ENCODE measurements around the gene FAM149A.

Gene FAM149A

DNA sequence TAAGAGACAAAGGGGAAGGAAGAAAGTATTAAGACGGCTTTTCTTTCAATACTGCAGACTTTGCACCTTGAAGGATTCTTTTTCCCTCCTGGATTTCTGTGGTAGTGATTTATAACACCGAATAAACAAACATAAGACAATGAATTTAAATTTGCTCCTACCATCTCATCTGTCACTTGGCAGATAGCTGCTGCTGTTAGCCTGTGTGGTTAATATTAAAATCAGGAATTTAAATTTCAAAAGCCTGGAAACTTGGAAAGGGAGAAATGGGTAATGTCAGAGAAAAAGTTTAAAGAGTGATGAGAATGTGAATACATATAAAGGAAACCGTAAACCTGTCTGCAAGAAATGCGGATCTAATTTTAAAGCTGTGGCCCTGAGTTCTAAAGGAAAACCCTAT lies 3.4 kb downstream of the FAM149A start:
- DNase-seq: no peak

DNA sequence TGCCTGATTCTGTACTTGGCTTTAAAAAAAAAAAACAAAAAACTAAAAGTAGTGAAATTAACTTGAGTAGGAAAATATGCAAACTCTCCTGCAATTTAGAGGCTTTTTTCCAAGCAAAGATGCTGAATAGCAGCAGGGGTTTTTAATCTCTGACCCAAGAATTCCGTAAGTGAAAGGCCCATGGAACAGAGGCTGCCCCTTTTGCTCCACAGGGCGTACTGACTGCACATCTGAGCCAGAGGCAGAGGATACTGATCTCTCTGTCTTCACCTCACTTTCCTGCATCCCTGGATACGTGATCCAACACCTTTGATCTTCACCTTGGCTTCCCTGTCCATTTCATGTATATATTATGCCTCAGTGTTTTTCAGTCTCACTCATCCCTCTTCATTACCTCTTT lies 3.9 kb downstream of the FAM149A start:
- no peak for DNase-seq

DNA sequence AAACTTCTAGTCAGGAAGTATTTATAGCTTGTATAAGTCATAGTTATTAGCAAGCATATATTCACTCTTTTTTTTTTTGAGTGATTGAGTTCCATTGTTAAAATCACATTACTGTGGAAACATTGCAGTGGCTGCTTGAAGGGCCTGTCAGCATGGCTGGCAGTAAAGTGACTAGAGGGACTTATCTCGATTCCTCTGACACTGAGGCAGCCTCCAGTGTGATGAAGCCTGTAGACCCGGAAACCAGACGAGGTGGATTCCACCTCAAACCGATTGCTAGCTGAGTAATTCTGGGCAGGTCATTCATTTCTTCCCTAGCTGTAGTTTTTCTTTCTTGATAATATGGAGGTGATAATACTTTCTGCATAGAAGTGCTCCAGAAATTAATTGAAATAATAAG lies 4.7 kb downstream of the FAM149A start:
- no peak for DNase-seq

DNA sequence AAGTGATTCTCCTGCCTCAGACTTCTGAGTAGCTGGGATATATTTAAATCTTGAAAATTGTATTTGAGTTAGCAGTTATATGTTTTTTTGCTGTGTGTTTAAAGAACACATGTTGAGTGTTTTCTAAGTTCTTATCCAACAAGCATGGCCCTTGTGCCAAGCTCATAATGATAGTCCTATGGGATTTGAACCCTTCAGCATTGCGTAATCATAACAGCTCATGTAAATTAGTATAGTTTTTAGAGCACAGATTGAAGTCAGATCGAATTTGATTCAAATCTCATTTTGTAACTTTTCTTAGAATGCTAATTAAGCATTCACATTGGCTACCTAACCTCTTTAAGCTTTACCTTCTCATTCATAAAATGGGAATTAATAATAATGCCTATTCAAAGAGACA lies 12.2 kb downstream of the FAM149A start:
- DNase-seq: no peak

DNA sequence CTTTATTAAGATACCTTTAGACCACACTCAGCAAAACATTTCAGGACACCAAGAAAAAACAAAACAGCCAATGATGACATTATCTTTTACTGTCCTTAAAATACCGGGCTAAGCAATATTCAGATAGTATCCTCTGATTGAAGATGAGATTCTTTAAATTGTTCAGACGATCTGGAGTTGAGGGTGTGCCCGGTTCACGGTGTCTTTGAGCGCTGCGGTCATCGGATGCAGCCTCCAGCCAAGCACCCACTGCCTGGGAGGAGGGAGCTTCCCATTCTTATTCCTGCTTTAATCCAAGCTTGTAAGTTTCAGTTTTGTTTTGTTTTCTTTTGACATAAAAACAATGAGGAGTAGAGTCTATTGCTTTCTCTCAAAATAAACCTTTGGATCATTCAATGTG lies 14.1 kb downstream of the FAM149A start:
- DNase-seq: no peak

DNA sequence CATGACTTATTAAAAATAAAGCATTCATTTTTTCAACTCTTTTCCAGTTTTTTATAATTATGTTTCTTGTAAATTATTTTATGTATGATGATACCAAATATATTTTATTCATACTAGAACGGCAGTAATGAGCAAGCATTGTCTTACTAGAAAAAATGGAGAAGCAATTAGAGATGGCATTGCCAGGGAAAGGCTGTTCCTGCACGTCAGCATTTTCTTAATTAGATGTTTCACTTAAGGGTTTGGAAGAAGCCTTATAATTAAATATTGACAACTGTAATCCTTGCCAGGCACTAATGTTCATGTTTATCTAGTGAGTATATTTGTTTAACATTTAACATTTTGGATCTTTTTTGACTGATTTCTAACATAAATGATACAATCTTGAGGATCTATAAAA lies 16.6 kb downstream of the FAM149A start:
- no peak for DNase-seq

DNA sequence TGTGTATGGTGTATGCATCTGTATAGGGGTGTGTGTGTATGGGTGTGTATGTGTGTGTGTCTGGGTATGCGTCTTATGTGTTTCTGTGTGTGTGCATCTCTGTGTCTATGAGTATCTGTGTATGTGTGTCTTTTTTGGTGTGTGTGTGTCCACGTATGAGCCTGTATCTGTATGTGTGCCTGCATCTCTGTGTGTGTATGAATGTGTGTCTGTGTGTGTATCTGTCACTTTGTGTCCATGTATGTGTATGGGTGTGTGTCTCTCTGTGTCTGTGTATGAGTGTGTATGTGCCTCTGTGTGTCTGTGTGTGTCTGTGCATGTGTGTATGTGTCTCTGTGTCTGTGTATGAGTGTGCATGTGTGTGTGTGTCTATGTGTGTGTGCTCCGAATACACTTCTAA lies 24.3 kb downstream of the FAM149A start:
- DNase-seq: no peak

DNA sequence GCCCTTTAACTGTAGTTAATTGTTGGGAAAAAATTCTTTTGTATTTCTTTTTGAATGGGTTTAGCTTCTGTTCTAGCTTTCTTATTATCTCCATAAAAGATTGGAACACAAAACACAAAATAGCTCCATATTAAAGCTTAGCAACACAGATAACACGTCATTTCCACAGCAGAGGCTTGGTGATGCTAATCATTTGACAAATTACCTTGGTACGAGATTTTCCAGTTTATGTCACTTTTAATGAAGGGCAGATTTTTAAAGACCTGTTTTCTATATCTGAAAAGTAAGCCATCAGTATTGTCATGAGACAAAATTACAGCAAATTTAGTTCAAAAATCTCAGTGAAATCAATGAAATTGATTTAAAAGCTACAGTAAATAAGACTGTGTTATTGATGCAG lies 27.4 kb downstream of the FAM149A start:
- no peak for DNase-seq

DNA sequence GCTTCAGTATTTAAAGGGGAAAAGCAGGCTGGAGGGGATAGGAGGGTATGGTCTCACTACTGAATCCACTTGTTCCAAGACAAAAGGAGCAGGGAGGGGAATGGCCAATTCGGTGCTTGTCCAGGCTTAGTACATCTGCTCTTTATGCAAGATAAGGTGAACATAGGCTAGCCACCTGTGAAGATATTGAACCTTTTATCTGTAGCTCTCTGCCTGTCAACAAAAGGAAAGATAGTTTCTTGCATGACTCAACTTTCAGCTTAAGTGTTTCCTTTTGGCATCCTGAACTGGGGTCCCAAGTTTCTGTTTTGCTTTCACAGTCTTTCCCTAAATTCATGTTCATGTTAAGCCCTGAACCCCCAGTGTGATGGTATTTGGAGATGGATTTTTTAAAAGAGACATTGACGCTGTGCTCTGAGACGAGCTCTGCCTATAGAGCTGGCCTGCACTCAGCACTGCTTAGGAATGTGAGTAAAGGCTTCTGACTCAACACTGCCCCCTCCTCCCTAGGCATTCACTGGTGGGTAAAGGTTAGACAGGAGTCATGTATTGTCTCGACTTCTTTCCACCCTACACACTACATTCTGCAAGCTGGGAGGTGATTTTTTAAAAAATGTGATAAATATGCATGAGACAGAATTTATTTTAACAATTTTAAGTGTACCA lies 28.2 kb downstream of the FAM149A start:
- DNase-seq: no peak

DNA sequence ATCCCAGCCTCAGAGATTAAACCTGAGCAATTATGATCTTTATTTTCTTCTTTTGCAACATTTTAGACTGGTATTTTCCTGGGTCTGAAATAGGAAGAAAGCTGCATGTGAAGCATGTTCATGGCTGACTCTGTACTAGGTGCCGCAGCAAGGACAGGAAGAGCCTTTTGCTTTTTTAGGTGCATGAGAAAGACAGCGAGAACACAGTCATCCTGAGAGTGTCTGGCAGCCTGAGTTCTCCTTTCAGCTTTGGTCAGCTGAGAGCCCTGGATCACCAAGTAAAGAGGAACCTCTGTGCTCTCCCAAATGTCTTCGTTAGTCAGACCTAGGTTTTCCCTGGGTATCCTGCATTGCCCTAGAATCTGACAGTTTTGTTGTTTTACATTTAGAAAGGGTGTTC lies 29.8 kb downstream of the FAM149A start:
- DNase-seq: no peak

DNA sequence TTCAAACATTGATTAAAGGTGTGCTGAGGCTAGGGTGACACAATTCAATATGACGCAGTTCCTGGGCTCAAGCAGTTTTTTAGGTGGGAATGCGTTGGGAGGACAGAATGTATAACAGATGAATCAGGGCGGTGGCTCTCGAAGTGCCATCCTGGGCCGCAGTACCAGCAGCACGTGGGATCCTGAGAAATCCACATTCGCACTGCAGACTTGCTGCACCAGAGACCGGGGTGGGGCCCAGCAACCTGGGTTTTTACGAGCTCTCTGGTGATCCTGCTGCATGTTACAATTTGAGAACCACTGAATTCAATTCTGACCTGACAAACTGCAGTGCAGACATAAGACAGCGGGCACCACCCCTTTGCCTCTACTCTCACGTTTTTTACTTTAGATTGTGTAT lies 30.4 kb downstream of the FAM149A start:
- no peak for DNase-seq

DNA sequence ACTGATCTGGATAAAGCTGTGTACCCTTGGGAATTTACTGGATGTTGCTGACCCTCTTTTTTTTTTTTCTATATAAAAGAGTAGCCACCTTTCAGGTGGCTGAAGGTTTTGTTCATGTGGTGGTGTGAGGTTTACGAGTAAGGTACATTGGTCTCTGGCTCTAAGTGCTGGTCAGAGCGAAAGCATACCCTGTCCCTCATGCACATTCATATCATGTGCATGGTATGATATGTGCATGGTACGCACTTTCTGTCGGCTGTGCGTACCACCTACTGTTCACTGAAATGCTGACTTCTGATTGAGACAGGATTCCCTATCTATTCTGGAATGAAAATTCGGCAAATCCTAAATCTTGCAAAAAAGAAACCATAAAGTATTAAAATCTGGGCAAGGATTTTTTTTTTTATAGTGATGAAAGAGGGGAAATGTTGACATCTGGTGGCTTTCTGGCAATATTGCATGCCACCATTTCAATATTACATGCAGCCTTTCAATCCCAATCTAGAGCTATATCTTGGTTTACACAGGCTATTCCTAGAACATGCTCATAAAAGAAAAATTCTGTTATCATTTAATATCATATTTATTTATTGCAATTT lies 32.8 kb downstream of the FAM149A start:
- no peak for DNase-seq

DNA sequence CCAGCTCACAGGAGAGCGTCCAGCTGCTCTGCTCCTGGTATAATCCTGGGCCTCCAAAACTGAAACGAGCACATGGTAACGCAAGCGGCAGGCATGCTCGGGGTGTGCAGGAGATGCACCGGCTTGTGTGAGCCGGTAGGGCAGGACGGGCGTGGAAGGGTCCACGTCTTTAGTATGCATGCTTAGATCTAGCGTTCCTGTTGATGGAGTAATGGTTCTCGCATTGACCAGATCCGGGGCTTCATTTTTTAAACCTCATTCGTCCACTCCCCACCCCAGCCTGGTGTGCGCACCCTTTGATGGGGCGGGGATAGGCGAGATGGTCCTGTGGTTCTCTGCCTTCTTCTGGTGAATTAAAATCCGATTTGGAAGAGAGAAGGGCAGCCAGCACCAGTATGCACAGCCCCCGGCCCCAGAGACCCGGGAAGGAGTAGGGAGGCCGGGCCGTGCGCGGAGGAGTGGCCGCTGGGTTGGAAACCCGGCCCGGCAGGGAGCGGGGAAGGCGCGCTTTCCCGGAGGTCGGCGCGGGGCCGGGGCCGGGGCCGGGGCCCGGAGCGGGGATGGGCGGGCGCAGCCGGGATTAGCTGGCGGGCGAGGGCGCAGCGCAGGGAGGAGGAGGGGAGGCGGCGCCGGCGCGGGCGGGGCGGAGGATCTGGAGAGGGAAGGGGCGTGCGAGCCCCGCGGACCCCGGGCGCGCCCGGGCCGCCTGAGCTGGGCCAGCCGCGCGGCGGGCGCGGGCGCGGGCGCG lies 39.9 kb downstream of the FAM149A start:
- no peak for DNase-seq

DNA sequence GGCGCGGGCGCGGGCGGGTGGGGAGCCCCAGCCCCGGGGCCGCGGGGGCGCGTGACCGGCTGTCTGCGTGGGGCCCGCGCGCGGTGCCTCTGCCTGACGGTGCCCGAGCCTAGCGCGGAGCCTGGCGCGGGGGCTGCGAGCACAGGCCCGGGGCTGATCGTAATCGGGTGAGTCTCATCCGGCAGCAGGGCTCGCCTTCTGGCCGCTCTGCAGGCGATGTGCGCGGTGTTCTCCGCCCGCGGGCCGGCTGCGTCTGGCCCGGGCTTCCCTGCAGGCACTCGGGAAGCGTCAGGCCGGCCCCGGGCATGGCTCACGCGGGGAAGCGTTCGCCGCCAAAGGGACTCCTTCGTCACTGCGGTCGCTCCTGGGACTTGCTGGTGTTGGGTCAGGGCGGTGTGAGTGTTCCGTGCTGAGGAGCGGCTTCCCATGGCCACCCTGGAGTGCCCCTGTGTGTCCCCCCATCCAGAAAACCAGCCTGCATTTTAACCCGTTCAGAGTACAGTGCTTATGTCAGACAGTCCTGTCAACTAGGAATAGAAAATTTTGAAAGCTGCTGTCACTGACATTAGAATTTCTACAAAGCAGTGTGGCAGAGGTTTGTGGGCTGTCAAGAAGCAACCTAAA lies 40.6 kb downstream of the FAM149A start:
- DNase-seq: no peak

DNA sequence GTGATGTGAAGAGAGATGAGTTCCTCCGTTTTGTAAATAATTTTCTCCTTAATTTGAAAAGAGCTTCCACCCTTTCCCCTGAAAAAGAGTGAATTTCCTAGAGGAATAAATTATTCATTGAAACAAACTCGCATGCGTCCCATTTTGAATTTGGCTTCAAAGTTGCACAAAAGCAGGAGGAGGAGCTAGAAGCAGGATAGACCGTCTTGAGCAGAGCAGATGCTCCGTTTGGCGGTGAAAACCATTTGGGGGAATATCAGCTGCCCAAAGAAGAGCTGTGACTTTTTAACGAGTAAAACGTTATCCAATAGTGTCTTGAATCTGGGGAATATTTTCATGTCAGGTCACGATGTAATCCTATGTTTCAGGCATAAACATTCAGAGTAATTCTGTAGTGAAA lies 42.0 kb downstream of the FAM149A start:
- DNase-seq: no peak

DNA sequence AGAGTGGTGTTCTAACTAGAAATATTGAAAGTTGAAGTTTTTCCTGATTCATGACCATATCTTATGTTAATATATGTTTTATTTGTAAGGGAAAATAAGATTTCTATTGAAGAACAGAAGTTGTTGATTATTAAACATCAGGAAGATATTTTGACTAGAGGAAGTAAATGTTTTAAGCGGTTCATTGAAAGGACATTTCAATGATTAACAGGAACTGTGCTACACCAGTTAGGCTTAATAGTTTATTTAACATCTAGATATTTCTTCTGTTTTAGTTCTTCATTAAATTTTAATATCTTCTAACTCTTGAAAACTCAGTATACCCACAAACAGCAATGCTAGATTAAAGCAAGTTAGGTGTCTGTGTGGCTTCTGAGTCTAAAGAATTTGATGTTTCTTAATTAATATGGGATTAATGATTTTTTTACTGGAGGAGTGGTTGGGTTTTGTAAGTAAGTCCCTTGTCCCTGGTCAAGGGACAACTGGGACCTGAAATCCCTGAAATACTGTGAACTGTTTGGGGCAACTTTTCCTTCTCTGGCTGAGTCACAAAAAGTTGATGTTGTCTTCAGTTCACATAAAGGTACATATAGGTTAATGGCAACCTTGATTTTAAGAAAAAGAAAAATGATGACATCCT lies 44.0 kb downstream of the FAM149A start:
- no peak for DNase-seq

DNA sequence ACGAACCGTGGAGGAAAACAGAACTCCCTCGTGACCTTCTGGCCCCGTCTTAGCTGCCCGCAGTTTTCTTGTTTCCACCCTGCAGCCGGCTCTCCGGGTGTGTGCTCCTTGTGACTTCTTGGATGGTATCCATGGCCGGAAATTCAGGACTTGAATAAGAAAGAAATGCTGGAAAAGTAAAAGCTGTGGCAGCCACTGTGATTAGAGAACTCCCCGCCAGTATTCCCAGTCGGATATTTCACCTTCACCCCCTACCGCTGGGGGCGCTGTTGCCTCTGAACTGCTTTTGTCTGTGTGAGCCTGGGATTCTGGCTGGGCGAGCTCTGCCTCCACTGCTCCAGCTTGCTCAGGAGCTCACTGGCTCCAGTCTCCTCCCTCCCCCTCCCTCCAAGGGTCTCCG lies 45.4 kb downstream of the FAM149A start:
- DNase-seq: no peak

DNA sequence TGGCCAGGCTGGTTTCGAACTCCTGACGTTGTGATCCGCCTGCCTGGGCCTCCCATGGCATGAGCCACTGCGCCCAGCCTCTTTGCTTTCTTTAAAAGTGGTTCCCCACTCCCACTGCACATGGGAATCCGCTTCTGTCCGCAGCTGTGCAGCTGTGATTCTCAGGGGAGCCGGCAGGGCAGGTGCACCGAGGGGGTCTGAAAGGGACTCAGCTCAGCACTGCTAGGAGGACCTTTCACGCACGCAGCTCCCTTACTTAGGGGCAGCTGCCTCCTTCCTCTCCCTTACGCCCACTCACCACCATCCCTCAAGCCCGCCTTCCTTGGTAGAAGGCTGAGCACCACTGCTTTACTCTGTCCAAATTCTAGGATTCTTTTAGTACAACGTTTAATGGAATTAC lies 46.4 kb downstream of the FAM149A start:
- DNase-seq: no peak

DNA sequence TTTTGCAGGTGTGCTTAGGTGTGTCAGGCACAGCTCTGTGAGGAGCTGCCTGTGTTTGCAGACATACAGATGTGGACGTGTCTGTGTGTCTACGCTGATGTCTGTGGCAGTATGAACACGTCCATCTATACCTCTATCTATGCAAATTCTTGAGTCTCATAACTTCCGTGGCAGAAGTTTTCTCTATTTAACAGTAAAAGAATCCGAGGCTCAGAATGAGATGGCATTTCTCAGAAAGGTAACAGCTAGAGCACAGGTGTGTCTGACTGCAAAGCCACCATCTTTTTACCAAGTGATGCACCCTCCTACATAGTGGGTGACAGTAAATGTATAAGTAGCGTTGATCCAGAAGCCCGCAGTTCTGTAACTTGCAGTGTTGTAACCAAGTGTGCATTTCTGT lies 47.0 kb downstream of the FAM149A start:
- DNase-seq: no peak

DNA sequence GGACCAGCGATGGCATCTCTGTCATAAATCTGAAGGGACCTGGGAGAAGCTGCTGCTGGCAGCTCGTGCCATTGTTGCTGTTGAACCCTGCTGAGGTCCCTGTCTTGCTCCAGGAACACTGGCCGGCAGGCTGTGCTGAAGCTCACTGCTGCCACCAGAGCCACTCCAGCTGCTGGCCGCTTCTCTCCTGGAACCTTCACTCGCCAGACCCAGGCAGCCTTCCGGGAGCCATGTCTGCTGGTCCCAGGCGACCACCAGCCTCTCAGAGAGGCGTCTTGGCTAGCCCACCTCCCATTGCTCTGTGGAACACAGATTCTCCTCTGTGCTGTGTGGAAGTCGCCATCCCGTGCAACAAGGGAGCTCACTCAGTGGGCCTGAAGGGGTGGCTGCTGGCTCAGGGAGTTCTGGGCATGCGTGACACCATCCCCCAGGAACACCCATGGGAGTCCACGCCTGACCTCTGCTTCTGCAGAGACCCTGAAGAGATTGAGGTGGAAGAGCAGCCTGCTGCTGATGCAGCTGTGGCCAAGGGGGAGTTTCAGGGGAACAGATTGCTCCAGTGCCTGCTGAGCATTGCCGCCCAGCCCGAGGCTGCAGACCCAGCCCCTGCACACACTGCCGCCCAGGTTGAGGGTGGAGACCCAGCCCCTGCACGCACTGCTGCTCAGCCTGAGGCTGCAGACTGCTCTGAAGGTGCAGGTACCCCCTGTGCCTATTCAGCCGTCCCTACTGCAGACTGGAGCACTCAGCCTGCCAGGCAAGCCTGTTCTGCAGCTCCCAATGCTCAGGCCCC lies 53.7 kb downstream of the FAM149A start:
- no peak for DNase-seq

DNA sequence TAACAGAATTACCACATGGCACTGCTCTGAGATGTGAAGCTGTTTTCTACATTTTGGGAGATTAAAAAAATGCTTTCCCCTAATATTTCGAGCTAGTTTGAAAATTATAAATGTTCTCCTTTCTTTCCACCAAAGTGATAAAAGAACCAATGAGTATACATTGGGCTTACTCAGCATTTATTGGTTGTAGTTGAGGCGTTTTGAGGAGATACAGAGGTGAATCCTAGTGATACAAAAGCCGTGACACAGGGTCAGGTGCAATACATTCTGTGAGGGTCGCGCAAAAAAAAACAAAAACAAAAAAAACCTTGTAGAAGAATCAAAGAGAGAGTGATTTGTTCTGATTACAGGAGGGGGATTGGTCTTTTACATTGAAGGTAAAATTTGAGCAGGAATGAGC lies 54.5 kb downstream of the FAM149A start:
- DNase-seq: no peak

DNA sequence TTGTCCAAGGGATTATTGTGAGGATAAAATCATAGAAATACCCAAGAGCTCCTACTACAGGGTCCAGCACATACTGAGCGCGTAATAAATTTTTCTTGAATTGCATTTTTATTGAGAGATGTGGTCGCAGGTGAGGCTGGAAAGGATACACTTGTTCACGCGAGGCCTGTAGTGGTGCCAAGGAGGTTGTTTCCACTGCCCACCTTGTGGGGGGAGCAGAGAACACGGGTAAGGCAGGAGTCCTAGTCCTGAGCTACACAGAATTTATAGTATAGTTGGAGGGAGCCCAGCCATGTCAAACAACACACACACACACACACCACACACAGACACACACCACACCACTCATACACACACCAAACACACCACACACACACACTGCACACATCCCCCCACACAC lies 55.1 kb downstream of the FAM149A start:
- DNase-seq: no peak

DNA sequence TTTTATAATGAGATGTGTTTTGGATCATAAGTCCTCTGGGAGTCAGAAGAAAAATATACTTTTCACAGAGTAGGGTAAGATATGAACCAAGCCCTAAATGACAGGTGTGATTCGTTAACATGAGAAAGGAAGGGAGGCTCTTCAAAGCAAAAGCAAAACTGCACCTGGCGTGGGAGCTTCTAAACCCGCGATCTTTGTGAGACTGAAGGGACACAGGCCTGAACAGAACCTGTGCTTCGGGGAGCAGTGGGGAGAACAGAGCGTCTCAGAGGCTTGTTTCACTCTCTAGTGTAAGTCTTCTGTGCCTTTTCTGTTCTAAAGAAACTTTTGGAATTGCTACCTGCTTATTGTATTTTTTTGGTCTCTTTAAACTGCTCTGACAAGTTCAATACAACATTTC lies 56.6 kb downstream of the FAM149A start:
- no peak for DNase-seq

All from NCI-H1417 treated with DMSO at 0.1 percent for 48 hours (cell line).